ENCODE data around the gene LAT. TPM values are rescaled to one million over a fixed set of nuclear protein-coding genes. Genes with fewer than 3 reads are reported as not detected.
"Not testable (repeated sequence)": the region's sequence is repeated elsewhere in the genome, so short reads cannot be mapped to it uniquely, and the experiment has no call there.

Gene LAT
- total RNA-seq, 6 donors from 2014 or later, result 3.5 to 70.2 (median 17.5) TPM

GRCh38 chr16:28967156-28967555 is 17.7 kb upstream of the LAT start:
- WGBS, 2 donors, result 90 to 97% methylated on average over 4 of the region's 4 CpGs
- no peak for TF ChIP-seq POLR2AphosphoS5 (IDR thresholded peaks at IDR 0.05)
- no peak for TF ChIP-seq POLR2A (IDR thresholded peaks at IDR 0.05)
- TF ChIP-seq EP300 (IDR thresholded peaks at IDR 0.05), result no peak
- TF ChIP-seq CTCF (IDR thresholded peaks at IDR 0.05), result no peak
- no peaks in the 10 kb centered on the region for H3K27me3 ChIP-seq
- no peak overlapping the region for H3K4me3 ChIP-seq
- no peak overlapping the region for H3K27ac ChIP-seq
- DNase-seq (no peak), ATAC-seq (ENCODE audit: low FRiP score in 2 of 2) (no peak)
- H3K9me3 ChIP-seq, result no peaks in the 10 kb centered on the region
- H3K36me3 ChIP-seq, result peaks cover 4 to 36% (median 31%) of the 10 kb centered on the region in 4 donors
- H3K4me1 ChIP-seq, result no peaks in the 10 kb centered on the region

GRCh38 chr16:28969696-28970095 is 15.2 kb upstream of the LAT start:
- peaks cover 0 to 12% (median 7%) of the 10 kb centered on the region in 4 donors for H3K36me3 ChIP-seq
- not testable (repeated sequence) for DNase-seq; H3K27ac ChIP-seq; H3K9me3 ChIP-seq; ATAC-seq (ENCODE audit: low FRiP score in 2 of 2); H3K4me3 ChIP-seq; H3K4me1 ChIP-seq; H3K27me3 ChIP-seq
- 91 to 95% methylated on average over 2 of the region's 2 CpGs for WGBS, 2 donors

GRCh38 chr16:28974007-28974436 is 10.8 kb upstream of the LAT start:
- ATAC-seq (ENCODE audit: low FRiP score in 2 of 2) (peak; percentile 25 to 64), DNase-seq (peak in 1 of 2 donors; percentile 64)
- TF ChIP-seq POLR2A (IDR thresholded peaks at IDR 0.05) (no peak), POLR2AphosphoS5 (IDR thresholded peaks at IDR 0.05) (no peak), EP300 (IDR thresholded peaks at IDR 0.05) (no peak), CTCF (IDR thresholded peaks at IDR 0.05) (peak; percentile 25 to 54 (median 48))
- no peaks in the 10 kb centered on the region for H3K9me3 ChIP-seq
- H3K4me3 ChIP-seq, result peak overlapping the region; percentile 69 to 98 (median 88)
- H3K27me3 ChIP-seq, result no peaks in the 10 kb centered on the region
- H3K4me1 ChIP-seq, result peaks cover 13 to 38% (median 22%) of the 10 kb centered on the region in 4 donors
- WGBS, 2 donors, result 0 to 1% methylated on average over 17 of the region's 17 CpGs
- H3K27ac ChIP-seq, result peak overlapping the region; percentile 77 to 85 (median 80)
- H3K36me3 ChIP-seq, result peaks cover 2 to 14% (median 10%) of the 10 kb centered on the region in 4 donors

GRCh38 chr16:28974437-28975157 is 10.3 kb upstream of the LAT start, which contains the start of gene SPNS1:
TSS of gene SPNS1 (plus strand) at chr16:28974778. CDS start at chr16:28975152, 374 bp downstream.
- Histone ChIP-seq H3K9me3 (no peaks in the 10 kb centered on the region), H3K4me3 (peak within 1 kb of the TSS; percentile 69 to 98 (median 88)), H3K4me1 (peaks cover 13 to 38% (median 22%) of the 10 kb centered on the region in 4 donors), H3K27ac (peak within 1 kb of the TSS; percentile 77 to 85 (median 80)), H3K36me3 (peaks cover 5 to 20% (median 13%) of the 10 kb centered on the region in 4 donors), H3K27me3 (no peaks in the 10 kb centered on the region)
- 0% methylated on average over 23 to 40 of the region's 60 CpGs for WGBS, 2 donors
- DNase-seq (peak; percentile 97), ATAC-seq (ENCODE audit: low FRiP score in 2 of 2) (peak; percentile 95 to 97)
- peak in 2 of 4 donors; percentile 50 to 78 for TF ChIP-seq POLR2A (IDR thresholded peaks at IDR 0.05)
- TF ChIP-seq POLR2AphosphoS5 (IDR thresholded peaks at IDR 0.05), result peak; percentile 95 to 96
- no peak for TF ChIP-seq CTCF (IDR thresholded peaks at IDR 0.05)
- peak in 1 of 4 donors; percentile 89 for TF ChIP-seq EP300 (IDR thresholded peaks at IDR 0.05)

- peak overlapping the region; percentile 69 to 98 (median 88) for H3K4me3 ChIP-seq
- 9 to 10% methylated on average over 2 to 30 of the region's 30 CpGs for WGBS, 2 donors
- ATAC-seq (ENCODE audit: low FRiP score in 2 of 2) (peak; percentile 16 to 23), DNase-seq (peak in 1 of 2 donors; percentile 85)
- H3K36me3 ChIP-seq, result peaks cover 5 to 24% (median 16%) of the 10 kb centered on the region in 4 donors
- no peaks in the 10 kb centered on the region for H3K9me3 ChIP-seq
- TF ChIP-seq POLR2AphosphoS5 (IDR thresholded peaks at IDR 0.05), result no peak
- no peak for TF ChIP-seq POLR2A (IDR thresholded peaks at IDR 0.05)
- TF ChIP-seq CTCF (IDR thresholded peaks at IDR 0.05), result no peak
- TF ChIP-seq EP300 (IDR thresholded peaks at IDR 0.05), result no peak
- no peaks in the 10 kb centered on the region for H3K27me3 ChIP-seq
- H3K4me1 ChIP-seq, result peaks cover 13 to 38% (median 22%) of the 10 kb centered on the region in 4 donors
- H3K27ac ChIP-seq, result peak overlapping the region; percentile 77 to 85 (median 80)
Observed at GRCh38 chr16:28975158-28975599, 9.7 kb upstream of the LAT start.
